Gastrocnemius medialis (tissue), 4 donors: ENCODE measurements around the gene RAB5A. TPM values are rescaled to one million over a fixed set of nuclear protein-coding genes. Genes with fewer than 3 reads are reported as not detected.

Source experiments
- ATAC-seq, 2 donors: fragments of 150-250 bp; one replicate each; pipeline ENCODE4 v1.9.1; 2016
- DNase-seq, 2 donors: peaks; one replicate each; pipeline ENCODE4 v3.0.0-alpha.2; 2019
- H3K27ac ChIP-seq, 4 donors: fragments of 200-600 bp; sonication (generic); 1 replicate in 1 of 4; 2 replicates in 3 of 4; pipeline ENCODE4 v1.5.1; 2016 to 2018; ENCODE audit warnings: mild to moderate bottlenecking in 2 of 4, moderate library complexity in 1 of 4
- H3K27me3 ChIP-seq, 3 donors: fragments of 200-600 bp; sonication (generic) in 2 of 3; 1 replicate in 1 of 3; 2 replicates in 2 of 3; pipeline versions ENCODE4 v1.5.1 to v1.6.0; 2016 to 2019; ENCODE audit warnings: mild to moderate bottlenecking in 1 of 3, moderate library complexity in 1 of 3
- H3K36me3 ChIP-seq, 2 donors: fragments of 200-600 bp; sonication (generic) in 1 of 2; one replicate each; pipeline ENCODE4 v1.5.1; 2017 to 2018
- H3K4me1 ChIP-seq, 2 donors: fragments of 200-600 bp; sonication (generic) in 1 of 2; one replicate each; pipeline ENCODE4 v1.5.1; 2016 to 2017; ENCODE audit warnings: mild to moderate bottlenecking in 2 of 2
- H3K4me3 ChIP-seq, 4 donors: fragments of 200-600 bp; sonication (generic) in 3 of 4; 1 replicate in 1 of 4; 2 replicates in 3 of 4; pipeline ENCODE4 v1.5.1; 2016 to 2019; ENCODE audit warnings: mild to moderate bottlenecking in 2 of 4
- H3K9me3 ChIP-seq, 3 donors: fragments of 200-600 bp; sonication (generic) in 2 of 3; 1 replicate in 1 of 3; 2 replicates in 2 of 3; pipeline ENCODE4 v1.5.1; 2016 to 2019
- CTCF ChIP-seq, 5 experiments: fragments of 450-650 bp in 3 of 5; fragments of 200-600 bp in 2 of 5; sonication (generic) in 2 of 5; IDR thresholded peaks in 4 of 5; conservative IDR thresholded peaks in 1 of 5; 1 replicate in 4 of 5; 2 replicates in 1 of 5; pipeline ENCODE4 v1.5.1; 2016 to 2019; ENCODE audit warnings: antibody characterized with exemption in 5 of 5, mild to moderate bottlenecking in 3 of 5, moderate library complexity in 3 of 5
- POLR2A ChIP-seq, 2 donors: fragments of 450-650 bp; IDR thresholded peaks; one replicate each; pipeline ENCODE4 v1.6.1; 2017; ENCODE audit warnings: antibody characterized with exemption in 2 of 2, mild to moderate bottlenecking in 2 of 2, moderate library complexity in 2 of 2
- in situ Hi-C, 4 donors: fragments of 200-750 bp; cut with MboI; loops; one replicate each; pipeline versions ENCODE4 v1.15.0 to v1.8.0; 2017; ENCODE audit warnings: low sequenced_read_pairs in 4 of 4
- intact Hi-C: fragments of 100-400 bp; cut with DNase I; formaldehyde crosslinking; loops from one replicate; pipeline ENCODE4 v1.15.1; 2023; ENCODE audit warnings: low total_unique reads
- total RNA-seq, 4 donors: library from RNA; depleted of rRNA; stranded (reverse); fragments of >200 nt; gene quantifications; one replicate each; pipeline versions ENCODE4 v1.1.0 to v1.2.3, GENCODE V29; 2016

The RAB5A gene
- total RNA-seq, 4 donors from 2014 or later: 30.9 to 43.7 (median 35.5) TPM

GRCh38 chr3:19940643-19941042 lies 6.3 kb upstream of the RAB5A start:
- Histone ChIP-seq H3K27me3 (no peaks in the 10 kb centered on the region), H3K4me1 (no peaks in the 10 kb centered on the region), H3K27ac (no peak overlapping the region), H3K36me3 (no peaks in the 10 kb centered on the region), H3K4me3 (no peak overlapping the region), H3K9me3 (no peaks in the 10 kb centered on the region)
- no peak for DNase-seq
- intact Hi-C loops (no loop called here), in situ Hi-C loops (loop anchor here in 3 of 4 donors (10.0 to 25.0 kb wide), 3 partner anchors 94 to 247 kb away; partner anchors contain the start of genes KAT2B (in 1 of the 3) and SGO1 (in 1 of the 3))
- no peak for ATAC-seq
- TF ChIP-seq POLR2A (IDR thresholded peaks at IDR 0.05): no peak
- TF ChIP-seq CTCF (IDR thresholded peaks at IDR 0.05 in 4 of 5, conservative IDR thresholded peaks at IDR 0.05 in 1 of 5): no peak

- in situ Hi-C loops (loop anchor here (5.0 to 25.0 kb wide), 5 partner anchors 89 to 242 kb away; partner anchors contain the start of genes SGO1 (in 3 of the 4) and KAT2B (in 1 of the 4)), intact Hi-C loops (no loop called here)
- no peak for ATAC-seq
- Histone ChIP-seq H3K4me1 (peaks cover 24 to 30% of the 10 kb centered on the region in 2 donors), H3K4me3 (peak overlapping the region in 1 of 4 donors; percentile 78), H3K27ac (no peak overlapping the region), H3K27me3 (no peaks in the 10 kb centered on the region), H3K36me3 (no peaks in the 10 kb centered on the region), H3K9me3 (no peaks in the 10 kb centered on the region)
- no peak for DNase-seq
- TF ChIP-seq CTCF (IDR thresholded peaks at IDR 0.05 in 4 of 5, conservative IDR thresholded peaks at IDR 0.05 in 1 of 5) (no peak), POLR2A (IDR thresholded peaks at IDR 0.05) (no peak)
These were observed 1.4 kb upstream of the RAB5A start for GRCh38 chr3:19945534-19945933.

GRCh38 chr3:19945969-19946831 lies 697 bp upstream of the RAB5A start:
- peak in 1 of 2 donors; percentile 15 for DNase-seq
- H3K27ac ChIP-seq: peak overlapping the region; percentile 94 to 97 (median 96)
- peaks cover 0 to 6% of the 10 kb centered on the region in 2 donors for H3K36me3 ChIP-seq
- peak; percentile 2 to 18 for ATAC-seq
- no peaks in the 10 kb centered on the region for H3K27me3 ChIP-seq
- H3K4me1 ChIP-seq: peaks cover 24 to 30% of the 10 kb centered on the region in 2 donors
- H3K9me3 ChIP-seq: no peaks in the 10 kb centered on the region
- in situ Hi-C loops: loop anchor here (5.0 to 25.0 kb wide), 5 partner anchors 89 to 241 kb away; partner anchors contain the start of genes SGO1 (in 3 of the 4) and KAT2B (in 1 of the 4)
- TF ChIP-seq CTCF (IDR thresholded peaks at IDR 0.05 in 4 of 5, conservative IDR thresholded peaks at IDR 0.05 in 1 of 5) (no peak), POLR2A (IDR thresholded peaks at IDR 0.05) (no peak)
- peak overlapping the region; percentile 74 to 95 (median 84) for H3K4me3 ChIP-seq
- intact Hi-C loops: loop anchor here (1.0 to 2.0 kb wide), 2 partner anchors 135 to 240 kb away; partner anchors contain the start of gene SGO1

- intact Hi-C loops (loop anchor here (1.0 to 2.0 kb wide), 2 partner anchors 93 to 133 kb away; partner anchors contain the start of gene KAT2B), in situ Hi-C loops (loop anchor here (5.0 to 25.0 kb wide), 5 partner anchors 87 to 240 kb away; partner anchors contain the start of genes SGO1 (in 3 of the 4) and KAT2B (in 1 of the 4))
- peak; percentile 37 to 53 for DNase-seq
- H3K27ac ChIP-seq: peak overlapping the region; percentile 94 to 97 (median 96)
- peaks cover 0 to 13% of the 10 kb centered on the region in 2 donors for H3K36me3 ChIP-seq
- ATAC-seq: peak; percentile 60 to 61
- no peak for TF ChIP-seq CTCF (IDR thresholded peaks at IDR 0.05 in 4 of 5, conservative IDR thresholded peaks at IDR 0.05 in 1 of 5)
- no peak for TF ChIP-seq POLR2A (IDR thresholded peaks at IDR 0.05)
- no peaks in the 10 kb centered on the region for H3K9me3 ChIP-seq
- no peaks in the 10 kb centered on the region for H3K27me3 ChIP-seq
- H3K4me1 ChIP-seq: peaks cover 24 to 37% of the 10 kb centered on the region in 2 donors
- H3K4me3 ChIP-seq: peak overlapping the region; percentile 74 to 95 (median 84)
These were observed 790 bp downstream of the RAB5A start for GRCh38 chr3:19947549-19948225.
